ENCODE results near the gene MOB2.

DNA sequence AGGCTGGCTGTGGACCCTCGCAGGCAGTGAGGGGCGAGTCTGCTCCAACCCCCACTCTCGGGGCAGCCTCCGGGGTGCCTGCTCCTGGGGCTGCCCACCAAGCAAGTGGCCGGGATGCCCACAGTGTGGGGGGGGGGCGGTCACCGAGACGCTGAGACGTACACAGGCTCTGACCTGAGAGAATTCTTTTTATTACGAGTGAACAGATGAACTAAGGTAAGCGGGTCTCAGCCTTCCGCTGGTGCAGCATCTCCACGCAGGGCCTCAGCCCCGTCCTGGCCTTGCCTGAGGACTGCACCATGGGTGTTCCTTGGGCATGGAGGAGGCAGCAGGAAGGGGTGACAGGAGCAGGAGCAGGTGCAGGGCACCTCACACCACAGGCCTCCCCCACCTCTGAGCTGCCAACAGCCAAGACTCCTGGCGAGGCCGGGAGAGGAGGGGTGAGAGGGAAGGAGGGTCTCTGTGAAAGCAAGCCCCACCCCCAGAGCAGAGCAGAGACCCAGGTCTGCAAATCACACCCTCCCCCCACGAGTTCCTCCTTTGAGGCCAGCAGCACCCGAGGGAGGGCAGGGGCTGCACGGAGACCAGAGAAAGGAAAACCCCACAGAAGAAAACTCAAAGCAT lies 17.2 kb downstream of the MOB2 start:
- TF ChIP-seq, protein P1, sequence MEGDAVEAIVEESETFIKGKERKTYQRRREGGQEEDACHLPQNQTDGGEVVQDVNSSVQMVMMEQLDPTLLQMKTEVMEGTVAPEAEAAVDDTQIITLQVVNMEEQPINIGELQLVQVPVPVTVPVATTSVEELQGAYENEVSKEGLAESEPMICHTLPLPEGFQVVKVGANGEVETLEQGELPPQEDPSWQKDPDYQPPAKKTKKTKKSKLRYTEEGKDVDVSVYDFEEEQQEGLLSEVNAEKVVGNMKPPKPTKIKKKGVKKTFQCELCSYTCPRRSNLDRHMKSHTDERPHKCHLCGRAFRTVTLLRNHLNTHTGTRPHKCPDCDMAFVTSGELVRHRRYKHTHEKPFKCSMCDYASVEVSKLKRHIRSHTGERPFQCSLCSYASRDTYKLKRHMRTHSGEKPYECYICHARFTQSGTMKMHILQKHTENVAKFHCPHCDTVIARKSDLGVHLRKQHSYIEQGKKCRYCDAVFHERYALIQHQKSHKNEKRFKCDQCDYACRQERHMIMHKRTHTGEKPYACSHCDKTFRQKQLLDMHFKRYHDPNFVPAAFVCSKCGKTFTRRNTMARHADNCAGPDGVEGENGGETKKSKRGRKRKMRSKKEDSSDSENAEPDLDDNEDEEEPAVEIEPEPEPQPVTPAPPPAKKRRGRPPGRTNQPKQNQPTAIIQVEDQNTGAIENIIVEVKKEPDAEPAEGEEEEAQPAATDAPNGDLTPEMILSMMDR (IDR thresholded peaks at IDR 0.05) = no peak
- no peak for TF ChIP-seq POLR2A (IDR thresholded peaks at IDR 0.05)
